ENCODE measurements around the gene XRN2. TPM values are rescaled to one million over a fixed set of nuclear protein-coding genes. Genes with fewer than 3 reads are reported as not detected.

The XRN2 gene
- total RNA-seq, 1 donor from 2014 or later: 77.0 TPM

DNA sequence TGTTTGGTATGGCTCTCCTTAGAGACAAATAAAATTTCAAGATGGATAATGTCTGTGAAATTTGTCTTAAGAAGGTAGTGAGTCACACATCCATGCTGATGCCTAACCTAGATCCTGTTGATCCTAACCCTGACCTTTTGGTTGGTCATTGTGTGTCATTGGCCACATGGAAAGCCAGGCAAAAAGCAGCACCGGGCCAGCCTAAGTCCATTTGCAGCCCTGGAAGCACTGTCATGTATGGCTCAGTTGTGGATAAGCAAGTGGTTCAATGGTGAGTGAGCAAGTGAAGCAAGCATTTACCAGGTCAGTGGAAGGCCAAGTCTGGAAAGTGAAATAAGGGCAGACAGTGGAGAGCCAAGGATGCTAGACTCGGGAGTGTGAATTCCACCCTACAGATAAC, 12.1 kb upstream of the XRN2 start:
- intact Hi-C loops (cut with micrococcal nuclease): no loop called here

DNA sequence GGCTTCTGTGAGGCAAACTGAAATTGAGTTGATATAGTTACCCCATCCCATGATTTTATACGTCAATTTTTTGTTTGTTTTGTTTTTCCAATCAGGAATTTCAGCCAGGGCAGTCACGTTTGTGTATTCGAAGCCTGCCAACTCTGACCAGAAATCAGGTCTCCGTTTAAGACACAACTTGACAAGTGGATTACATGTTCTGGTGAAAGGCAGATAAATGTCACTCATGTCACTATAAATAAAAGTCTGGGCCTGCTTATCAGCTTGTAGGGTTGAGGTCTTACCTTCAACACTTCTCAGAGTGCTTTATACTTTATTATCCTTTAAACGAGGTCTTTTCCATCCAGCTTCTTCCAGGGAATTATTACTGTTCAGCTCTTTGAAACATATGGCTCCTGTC, 8.4 kb upstream of the XRN2 start:
- intact Hi-C loops (cut with micrococcal nuclease): no loop called here

DNA sequence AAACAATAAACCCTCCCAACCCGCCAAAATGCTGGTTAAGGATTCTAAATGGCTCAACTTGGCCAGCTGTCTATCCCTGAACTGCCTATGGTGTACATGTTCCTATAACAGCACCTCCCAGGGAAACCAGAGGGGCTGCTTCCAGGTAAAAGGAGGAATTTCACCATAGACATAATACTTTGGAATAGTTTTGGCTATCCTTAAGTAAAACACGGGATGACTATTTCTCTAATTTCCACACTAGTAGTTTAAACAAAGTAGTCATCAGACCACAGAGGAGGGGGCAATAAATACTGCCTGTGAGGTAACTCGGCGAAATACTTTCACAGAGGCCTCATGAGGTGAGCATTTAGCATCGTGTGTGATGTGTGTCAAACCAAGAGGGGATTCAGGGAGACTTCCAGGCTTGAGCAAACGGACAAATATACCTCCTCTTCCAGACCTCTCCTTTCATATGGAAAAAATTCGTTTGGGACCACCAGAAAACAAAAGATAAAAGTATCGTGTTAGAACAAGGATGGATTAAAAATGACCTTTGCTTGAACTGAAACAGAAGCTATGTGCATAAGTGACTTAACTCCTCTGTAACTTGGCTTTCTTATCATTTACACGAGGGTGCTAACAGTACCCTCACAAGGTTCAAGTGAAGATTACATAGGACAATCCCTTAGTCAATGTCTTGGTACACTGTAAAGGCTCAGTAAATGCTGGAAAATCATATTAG, 1.0 kb upstream of the XRN2 start:
- intact Hi-C loops (cut with micrococcal nuclease): loop anchor here (2.0 to 5.0 kb wide), 6 partner anchors 45 to 247 kb away; no protein-coding TSS in a partner anchor

DNA sequence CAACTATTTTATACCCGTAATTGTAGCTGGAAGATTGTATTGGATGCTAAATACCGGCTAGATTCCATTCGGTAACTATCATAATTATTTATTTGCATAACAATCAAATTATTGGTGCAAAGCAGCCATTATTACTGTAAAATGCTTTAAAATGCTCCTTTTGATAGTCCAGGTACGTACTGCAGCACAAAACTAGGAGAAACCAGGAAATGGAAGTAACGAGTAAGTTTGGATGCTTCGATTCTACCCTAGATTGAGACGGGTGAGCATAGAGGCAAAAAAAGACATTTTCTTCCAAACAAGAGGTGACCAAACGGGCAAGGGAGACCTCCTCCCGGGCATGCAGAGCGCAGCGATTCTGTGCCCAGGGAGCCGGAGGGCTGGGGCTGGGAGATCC, 469 bp upstream of the XRN2 start:
- intact Hi-C loops (cut with micrococcal nuclease): loop anchor here (1.0 to 5.0 kb wide), 12 partner anchors 45 to 1285 kb away; partner anchors contain the start of genes CFAP61, CRNKL1, KIZ and NAA20

DNA sequence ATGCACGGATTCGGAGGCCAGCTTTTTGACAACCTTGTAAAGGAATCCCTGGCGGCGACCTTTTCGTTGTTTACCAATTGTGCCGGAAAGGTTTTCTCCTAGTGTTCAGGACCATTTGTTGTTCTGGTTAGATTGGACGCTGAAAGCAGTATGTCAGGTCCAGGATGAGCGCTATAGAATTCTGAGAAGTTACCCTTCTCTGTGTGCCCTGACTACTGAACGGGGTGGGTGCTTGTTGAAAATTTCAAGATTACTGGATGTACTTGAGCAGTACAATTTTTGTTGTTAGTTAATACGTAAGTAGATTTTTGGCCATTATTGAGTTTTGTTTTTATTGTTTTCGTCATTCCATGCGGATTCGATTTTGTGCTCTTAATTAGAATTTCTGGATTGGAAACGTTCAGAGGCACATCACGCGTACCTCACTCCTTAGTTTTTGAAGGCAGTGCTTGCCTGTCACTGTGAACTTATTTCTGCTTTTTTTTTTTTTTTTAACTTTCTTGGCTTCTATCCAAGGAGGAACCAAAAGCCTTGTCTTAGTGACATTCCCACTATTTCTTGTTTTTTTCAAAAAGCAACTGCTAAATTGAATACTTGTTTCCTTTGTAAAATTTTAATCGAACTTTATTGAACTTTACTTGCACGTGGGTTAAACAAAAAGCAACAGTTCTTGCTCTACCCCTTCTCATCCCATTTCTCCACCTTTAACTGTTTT, 898 bp downstream of the XRN2 start:
- intact Hi-C loops (cut with micrococcal nuclease): loop anchor here (1.0 to 5.0 kb wide), 13 partner anchors 21 to 1287 kb away; partner anchors contain the start of genes CFAP61, CRNKL1, KIZ and NAA20

DNA sequence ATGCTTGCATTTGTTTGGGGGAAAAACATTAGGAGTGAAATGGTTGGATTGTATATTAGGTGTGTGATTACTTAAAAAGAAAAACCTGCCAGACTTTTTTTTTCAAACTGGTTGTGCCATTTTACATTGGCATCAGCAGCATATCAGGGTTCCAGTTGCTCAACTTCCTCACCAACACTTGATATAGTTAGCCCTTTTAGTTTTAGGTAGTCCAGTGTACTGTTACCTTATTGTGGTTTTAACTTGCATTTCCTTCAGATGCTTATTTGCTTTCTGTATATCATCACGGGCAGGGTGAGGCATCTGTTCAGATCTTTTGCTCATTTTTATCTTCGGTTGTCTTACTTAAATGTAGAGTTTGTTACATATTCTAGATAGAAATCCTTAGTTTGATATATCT, 5.2 kb downstream of the XRN2 start:
- intact Hi-C loops (cut with micrococcal nuclease): no loop called here

DNA sequence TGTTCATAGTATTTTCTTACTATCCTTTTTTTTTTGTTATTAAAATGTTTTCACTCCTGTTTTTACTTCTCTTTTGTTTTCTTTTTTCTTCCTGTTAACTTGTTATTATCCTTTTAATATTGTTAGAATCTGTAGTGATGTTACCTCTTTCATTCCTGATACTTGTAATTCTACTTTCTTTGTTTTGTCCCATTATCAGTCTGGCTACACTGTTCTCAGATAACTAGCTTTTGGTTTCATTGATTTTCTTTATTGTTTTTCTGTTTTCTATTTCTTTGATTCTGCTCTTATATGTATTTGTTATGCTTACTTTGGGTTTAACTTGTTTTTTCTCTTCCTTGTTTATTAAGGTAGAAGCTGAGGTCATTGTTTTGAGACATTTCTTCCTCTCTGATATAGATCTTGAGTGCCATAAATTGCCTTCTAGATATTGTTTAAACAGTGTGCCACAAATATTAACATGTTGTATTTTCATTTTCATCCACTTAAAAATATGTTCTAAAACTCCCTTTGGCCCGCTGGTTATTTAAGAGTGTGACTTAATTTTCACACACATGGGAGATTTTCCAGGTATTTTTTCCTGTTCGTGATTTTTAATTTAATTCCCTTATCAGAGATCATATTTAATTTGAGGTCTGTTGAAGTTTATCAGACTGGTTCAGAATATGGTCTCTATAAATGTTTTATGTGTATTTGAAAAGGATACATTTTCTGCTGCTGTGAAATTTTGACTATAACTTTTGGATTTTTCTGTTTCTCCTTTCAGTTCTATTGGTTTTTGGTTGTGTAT, 6.7 kb downstream of the XRN2 start:
- intact Hi-C loops (cut with micrococcal nuclease): no loop called here

DNA sequence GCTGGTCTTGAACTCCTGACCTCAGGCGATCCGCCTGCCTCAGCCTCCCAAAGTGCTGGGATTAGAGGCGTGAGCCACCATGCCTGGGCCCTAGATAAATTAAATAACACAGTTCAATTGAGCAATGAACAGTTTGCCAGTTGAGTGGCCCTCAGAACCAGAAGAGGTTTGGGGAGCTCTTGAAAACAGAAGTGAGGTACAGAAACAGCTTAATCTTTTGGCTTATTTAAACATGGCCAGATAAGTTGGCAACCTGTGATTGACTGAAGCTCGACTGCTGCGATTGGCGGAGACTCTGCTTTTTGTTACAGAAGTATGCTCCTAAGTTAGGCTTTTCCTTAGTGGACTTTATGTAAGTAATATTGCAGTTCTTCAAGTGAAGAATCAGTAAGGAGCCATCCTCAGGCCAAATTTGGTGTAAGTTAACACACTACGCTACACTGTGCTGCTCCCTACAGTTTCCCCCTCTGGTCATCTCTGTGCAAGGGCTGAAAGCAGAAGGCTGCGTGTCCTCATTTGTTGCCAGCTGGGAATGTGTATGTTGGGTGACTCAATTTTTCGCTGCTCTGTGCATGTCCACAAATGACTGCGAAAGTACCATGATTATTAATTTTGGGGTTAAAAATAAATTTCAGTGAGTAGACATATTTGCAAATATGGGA, 9.8 kb downstream of the XRN2 start:
- intact Hi-C loops (cut with micrococcal nuclease): no loop called here

DNA sequence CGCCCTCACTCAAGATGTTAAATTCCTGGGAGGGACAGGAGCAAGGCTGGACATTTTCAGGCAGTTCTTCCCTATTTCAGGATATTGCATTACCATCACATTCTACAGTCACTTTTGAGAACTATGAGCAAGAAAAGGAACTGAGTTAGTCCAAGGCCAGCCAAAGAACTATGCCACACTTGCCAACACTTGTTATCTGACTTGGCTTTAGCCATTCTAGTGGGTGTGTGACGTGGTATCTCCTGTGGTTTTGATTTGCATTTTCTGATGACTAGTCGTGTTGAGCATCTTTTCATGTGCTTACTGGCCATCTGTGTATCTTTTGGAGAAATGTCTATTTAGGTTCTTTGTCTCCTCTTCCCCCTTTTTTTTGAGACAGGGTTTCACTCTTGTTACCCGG, 12.0 kb downstream of the XRN2 start:
- intact Hi-C loops (cut with micrococcal nuclease): no loop called here

DNA sequence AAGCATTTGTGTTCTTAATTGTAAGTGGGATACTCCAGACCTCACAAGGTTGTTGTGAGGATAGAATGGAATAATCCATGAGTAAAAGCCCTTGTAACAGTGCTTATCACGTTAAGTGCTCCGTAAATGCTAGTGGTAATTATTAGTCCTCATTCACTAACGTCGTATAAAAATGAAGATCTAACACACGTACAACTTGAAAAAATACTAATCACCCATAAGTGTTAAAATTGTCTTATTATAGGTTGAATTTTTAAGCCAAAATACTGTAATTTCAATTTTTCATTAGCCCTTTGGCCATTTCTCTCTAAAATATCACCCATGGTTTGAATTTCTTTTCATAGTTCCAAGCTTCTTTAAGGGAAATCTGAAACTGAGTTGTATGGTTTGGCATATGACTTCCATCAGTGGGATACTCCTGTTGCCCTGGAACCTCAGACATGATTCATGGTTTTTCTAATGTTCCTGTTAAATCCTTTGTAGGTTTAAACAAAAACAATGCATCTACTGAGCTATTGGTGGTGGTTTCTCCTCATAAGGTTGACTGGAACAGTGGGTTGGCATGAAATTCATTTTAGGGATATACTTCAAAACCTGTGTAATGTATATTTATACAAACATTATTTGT, 19.1 kb downstream of the XRN2 start:
- intact Hi-C loops (cut with micrococcal nuclease): no loop called here

DNA sequence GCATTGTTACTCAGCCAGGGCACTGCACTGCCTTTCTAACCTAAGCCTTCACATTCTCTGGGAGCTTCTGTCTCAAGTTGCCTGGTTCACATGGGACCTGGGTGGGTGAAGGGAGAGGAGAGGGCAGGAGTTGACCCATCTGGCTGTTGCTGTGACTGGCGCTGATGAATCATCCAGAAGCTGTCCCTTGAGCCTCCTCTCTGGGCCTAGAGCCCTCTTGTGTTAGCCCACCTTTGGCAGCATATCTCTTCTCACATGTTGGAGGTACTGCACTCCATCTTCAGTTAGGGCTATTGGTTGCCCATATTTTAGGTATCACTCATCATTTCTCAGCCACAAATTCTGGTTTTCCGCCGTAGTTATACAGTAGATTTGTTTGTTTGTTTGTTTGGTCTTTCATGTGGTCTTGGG, 19.8 kb downstream of the XRN2 start:
- intact Hi-C loops (cut with micrococcal nuclease): no loop called here

DNA sequence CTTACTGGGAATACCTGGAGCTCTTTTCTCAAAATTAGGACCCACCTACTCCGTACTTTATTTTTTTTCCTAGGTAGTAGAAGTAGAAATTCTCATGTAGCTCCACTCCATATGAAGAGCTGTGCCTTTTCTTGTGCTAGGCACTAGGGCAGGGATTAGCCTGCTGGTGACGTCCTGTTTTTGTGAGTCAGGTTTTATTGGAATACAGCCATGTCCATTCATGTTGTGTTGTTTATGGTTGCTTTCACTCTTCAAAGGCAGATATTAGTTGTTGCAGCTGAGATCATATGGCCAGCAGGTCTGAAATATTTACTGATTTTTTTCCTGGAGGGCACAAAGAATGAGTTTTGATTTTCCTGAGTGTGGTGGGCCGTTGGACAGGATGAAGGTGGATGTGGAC, 20.5 kb downstream of the XRN2 start:
- intact Hi-C loops (cut with micrococcal nuclease): loop anchor here (2.0 kb wide), 1 partner anchor 19 kb away; no protein-coding TSS in a partner anchor

DNA sequence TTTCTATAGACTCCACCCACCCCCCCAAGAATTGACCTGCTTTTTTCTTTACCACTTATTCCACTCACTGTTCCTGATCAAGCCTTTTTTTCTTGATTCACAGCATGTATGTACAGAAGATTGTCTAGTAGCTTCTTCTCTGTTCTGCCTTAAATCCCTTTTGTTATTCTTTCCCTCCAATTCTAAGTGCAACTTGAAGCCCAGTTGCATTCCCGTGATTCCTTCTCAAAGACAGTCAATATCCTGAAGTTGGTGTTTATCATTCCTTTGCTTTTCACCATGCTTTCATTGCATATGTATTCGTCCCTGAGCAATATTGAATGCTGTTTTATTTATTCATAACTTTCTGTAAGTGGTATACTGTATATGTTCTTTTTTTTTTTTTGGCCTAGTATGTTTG, 21.0 kb downstream of the XRN2 start:
- intact Hi-C loops (cut with micrococcal nuclease): loop anchor here (2.0 kb wide), 1 partner anchor 19 kb away; no protein-coding TSS in a partner anchor

DNA sequence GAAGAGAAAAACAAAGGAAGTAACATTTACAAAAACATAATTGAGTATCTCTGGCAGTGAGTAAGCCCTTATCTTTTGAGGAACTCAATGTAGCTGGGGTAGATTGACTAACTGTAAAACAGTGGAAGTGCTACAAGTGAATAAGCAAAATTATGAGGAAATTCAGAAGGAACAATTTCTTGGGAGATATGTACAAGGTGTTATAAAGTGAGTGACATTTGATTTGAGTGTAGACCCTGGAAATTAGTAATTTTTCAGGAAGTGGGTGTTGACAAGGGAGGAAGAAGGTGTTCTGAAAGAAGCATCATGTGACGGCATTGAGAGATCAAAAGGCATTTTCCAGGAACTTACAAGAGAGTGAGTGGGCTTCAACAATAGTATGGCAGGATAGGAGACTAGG, 22.2 kb downstream of the XRN2 start:
- intact Hi-C loops (cut with micrococcal nuclease): loop anchor here (2.0 kb wide), 1 partner anchor 20 kb away; no protein-coding TSS in a partner anchor

DNA sequence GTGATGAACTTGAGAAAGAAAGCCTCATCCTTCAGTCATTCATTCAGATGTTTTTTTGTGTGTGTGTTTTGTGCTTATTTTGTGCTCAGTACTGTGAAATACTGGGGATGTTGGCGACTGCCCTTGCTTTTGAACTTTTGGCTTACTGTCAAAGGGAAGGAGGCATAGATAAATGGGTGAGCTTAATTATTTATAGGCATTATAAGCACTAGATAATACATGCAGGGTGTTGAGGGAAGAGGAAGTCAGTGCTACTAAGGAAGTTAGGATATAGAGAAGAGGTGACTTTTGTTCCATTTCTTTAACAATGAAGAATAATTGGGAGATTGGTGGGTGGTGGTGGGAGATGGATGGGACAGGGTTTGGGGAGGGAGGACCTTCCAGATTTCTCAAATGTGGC, 23.6 kb downstream of the XRN2 start:
- intact Hi-C loops (cut with micrococcal nuclease): no loop called here

DNA sequence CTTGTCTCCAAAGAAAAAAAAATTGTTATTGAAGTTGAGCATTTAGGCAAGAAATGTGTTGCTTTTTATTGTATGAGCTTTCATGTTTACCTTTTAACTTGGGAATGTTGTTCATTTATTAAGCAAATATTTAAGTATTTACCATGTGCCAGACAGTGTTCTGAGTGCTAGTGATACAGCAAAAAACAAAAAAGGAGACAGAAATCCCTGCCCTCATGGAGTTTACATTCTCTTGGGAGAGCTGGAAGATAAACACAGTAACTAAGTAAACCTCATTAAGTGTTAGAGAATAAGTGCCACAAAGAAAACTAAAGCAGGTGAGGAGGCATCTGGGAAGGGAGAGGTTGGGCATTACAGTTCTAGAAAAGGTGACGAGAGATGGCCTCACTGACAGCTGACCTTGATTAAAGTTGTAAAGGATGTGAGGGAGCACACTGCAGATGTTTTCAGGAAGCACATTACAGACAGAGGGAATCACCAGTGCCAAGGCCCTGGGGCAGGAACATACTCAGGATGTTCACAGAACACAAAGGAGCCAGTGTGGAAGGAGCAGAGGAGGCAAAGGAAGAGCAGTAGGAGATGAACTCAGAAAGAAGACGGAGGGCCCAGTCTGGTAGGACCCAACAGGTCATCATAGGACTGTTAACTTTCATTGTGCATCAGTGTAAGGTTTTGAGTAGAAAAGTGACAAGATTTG, 33.5 kb downstream of the XRN2 start:
- intact Hi-C loops (cut with micrococcal nuclease): no loop called here

DNA sequence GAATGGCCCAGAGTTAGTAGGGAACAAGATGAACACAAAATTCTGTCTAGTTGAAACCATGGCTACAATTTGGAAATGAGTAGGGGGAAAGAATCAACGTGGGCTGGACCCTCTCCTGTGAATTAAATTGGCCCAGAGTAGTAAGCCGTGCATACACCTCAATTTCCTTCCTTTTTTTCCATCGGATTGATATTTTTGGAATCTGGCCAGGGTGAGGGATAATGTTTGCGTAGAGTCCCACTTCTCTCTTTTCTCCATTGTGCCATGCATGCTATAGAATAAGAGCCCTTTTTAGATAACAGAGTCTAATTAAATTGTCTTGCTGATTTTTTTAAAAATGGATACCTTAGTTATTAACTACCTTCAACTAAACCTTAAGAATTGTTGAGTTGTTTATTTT, 35.2 kb downstream of the XRN2 start:
- intact Hi-C loops (cut with micrococcal nuclease): no loop called here

DNA sequence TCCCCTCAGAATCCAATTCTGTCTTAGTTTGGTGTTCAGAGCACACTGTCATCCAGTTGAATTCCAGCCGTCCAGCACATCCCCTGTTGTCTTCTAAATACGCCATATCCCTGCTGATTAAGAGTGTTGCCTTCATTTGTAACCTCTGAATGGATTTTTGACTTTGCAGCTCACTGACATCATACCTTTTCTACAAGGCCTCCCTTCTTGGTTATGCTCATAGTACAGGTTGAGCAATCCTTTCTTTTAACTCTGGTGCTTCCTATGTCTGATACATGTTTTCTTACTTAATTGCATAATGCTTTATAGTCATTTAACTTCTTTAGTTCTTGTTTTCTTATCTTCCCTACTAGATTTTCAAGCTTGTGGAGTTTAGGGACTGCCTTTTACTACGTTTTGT, 36.4 kb downstream of the XRN2 start:
- intact Hi-C loops (cut with micrococcal nuclease): no loop called here

DNA sequence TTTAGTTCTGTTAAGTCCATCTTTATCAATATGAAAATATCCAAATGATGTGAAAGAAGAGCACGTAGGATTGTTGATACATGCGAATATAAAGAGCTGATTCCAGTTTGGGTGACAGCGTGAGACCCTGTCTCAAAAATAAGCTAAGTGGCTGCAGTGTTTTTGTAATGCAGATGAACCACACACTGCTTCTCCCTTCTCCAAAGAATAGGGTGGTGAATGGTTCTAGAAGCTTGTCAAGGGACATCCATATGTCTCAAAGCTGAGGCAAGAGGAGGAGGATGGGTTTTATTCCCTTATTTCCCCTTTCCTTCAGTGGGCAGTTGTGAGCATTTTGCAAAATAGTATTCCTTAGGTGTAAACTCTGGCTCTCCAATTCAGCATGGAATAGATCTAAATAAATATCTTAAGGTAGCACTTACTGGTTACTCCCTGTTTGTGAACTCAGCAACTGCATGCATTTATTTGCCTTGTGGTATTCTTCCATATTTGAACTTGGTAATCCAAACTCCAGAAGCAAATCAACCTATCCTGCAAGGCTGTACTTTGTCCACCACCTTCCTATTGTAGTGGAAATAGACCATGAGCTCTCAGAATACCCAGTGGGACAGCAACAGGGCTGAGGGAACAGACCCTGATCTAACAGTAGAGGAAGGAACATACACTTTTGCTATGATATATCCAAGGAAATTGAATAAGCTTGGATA, 38.0 kb downstream of the XRN2 start:
- intact Hi-C loops (cut with micrococcal nuclease): no loop called here

All from T-helper 1 cell treated with Interleukin-12 subunit alpha and Interleukin-12 subunit beta and Interleukin-4 antibody, amounts not matched to agents 30 ng/mL and 1 ng/mL, for 36 hours (primary cell).